ENCODE data around the gene PPP1R3C. TPM values are rescaled to one million over a fixed set of nuclear protein-coding genes. Genes with fewer than 3 reads are reported as not detected.

PPP1R3C gene
- total RNA-seq (100 to 1,000 TPM in 3 of 4 donors, 10 to 100 TPM in 1; 89.6 to 359 (median 280) TPM), polyA plus RNA-seq (100 to 1,000 TPM in 1 of 3 donors, 10 to 100 TPM in 2; 38.5 to 111 (median 59.1) TPM)
- long read RNA-seq, donor 1, transcript PPP1R3C-201 (2 exons, 2,524 nt): major isoform, 200 of 232 reads
- long read RNA-seq, donor 1, partial matches to known transcripts: 0 of 232 reads
- long read RNA-seq, donor 1, other reads (novel, unspliced or antisense): 32 of 232 reads
- long read RNA-seq, donor 2, transcript PPP1R3C-201 (2 exons, 2,524 nt): major isoform, 420 of 506 reads
- long read RNA-seq, donor 2, partial matches to known transcripts: 2 of 506 reads
- long read RNA-seq, donor 2, other reads (novel, unspliced or antisense): 84 of 506 reads

DNA sequence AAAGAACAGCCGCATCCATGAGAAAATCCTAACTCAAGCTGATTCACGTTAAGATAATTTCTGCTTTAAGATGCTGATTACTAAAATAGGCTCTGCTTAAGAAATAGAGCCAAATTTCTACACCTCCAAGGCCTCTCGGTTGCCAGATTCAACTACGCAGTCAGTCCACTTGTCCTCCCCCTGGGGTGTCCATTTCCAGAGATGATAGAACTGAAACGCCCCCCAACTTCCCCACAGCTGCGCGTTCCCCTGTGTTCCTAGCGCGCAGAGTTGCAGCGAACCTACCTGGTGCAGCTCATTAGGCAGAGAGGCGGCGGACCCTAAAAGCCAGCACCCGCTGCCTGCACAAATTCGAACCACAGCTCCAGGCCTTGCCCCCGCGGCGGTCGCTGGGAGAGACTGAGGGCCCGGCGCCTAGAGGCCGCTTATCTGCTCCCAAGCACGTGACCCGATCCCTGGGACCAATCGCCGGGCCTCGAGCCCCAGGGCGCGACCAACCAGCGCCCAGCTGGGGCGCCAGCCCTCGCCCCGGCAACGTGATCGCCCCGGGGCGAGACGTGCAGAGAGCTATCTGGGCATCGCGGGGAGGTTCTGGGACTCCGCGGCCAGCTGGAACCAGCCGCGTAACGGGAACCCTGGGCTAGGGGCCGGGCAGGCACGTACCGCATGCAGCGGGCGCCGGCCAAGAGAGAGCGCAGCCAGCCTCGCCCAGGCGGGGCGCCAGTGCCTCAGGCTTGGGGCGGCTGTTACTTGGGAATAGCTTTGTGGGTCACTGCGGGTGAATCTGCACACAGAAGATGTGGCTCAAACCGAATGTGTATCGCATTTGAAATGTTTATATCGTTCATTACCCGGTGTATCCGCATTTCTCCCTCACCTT, at the start of gene PPP1R3C:
PPP1R3C (minus strand) TSS at position 401 of the 880 bp plus-strand sequence; CDS start at position 299, 102 bp downstream.
- H3K4me1 ChIP-seq: peaks cover 7% of the 10 kb centered on the region
- H3K4me3 ChIP-seq: peak within 1 kb of the TSS; percentile 70
- peak within 1 kb of the TSS; percentile 92 for H3K27ac ChIP-seq
- peaks cover 0 to 29% of the 10 kb centered on the region in 2 donors for H3K36me3 ChIP-seq (ENCODE audit: insufficient read depth in 1 of 2, low read depth in 1 of 2)
- WGBS, 3 donors: 0 to 2% (median 0%) methylated on average over 54 to 61 of the region's 61 CpGs
- peak; percentile 92 to 97 for DNase-seq
- no peaks in the 10 kb centered on the region for H3K27me3 ChIP-seq (ENCODE audit: insufficient read depth in 3 of 3, low read length in 2 of 3)
- no peaks in the 10 kb centered on the region for H3K9me3 ChIP-seq
- intact Hi-C loops (cut with DNase I): loop anchor here (2.0 to 10.0 kb wide), 2 partner anchors 44 to 218 kb away; partner anchors contain the start of gene HECTD2 (in 1 of the 2)
- ATAC-seq: peak; percentile 84 to 96 (median 88)
- TF ChIP-seq, protein P1, sequence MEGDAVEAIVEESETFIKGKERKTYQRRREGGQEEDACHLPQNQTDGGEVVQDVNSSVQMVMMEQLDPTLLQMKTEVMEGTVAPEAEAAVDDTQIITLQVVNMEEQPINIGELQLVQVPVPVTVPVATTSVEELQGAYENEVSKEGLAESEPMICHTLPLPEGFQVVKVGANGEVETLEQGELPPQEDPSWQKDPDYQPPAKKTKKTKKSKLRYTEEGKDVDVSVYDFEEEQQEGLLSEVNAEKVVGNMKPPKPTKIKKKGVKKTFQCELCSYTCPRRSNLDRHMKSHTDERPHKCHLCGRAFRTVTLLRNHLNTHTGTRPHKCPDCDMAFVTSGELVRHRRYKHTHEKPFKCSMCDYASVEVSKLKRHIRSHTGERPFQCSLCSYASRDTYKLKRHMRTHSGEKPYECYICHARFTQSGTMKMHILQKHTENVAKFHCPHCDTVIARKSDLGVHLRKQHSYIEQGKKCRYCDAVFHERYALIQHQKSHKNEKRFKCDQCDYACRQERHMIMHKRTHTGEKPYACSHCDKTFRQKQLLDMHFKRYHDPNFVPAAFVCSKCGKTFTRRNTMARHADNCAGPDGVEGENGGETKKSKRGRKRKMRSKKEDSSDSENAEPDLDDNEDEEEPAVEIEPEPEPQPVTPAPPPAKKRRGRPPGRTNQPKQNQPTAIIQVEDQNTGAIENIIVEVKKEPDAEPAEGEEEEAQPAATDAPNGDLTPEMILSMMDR (IDR thresholded peaks at IDR 0.05): peak; percentile 30

DNA sequence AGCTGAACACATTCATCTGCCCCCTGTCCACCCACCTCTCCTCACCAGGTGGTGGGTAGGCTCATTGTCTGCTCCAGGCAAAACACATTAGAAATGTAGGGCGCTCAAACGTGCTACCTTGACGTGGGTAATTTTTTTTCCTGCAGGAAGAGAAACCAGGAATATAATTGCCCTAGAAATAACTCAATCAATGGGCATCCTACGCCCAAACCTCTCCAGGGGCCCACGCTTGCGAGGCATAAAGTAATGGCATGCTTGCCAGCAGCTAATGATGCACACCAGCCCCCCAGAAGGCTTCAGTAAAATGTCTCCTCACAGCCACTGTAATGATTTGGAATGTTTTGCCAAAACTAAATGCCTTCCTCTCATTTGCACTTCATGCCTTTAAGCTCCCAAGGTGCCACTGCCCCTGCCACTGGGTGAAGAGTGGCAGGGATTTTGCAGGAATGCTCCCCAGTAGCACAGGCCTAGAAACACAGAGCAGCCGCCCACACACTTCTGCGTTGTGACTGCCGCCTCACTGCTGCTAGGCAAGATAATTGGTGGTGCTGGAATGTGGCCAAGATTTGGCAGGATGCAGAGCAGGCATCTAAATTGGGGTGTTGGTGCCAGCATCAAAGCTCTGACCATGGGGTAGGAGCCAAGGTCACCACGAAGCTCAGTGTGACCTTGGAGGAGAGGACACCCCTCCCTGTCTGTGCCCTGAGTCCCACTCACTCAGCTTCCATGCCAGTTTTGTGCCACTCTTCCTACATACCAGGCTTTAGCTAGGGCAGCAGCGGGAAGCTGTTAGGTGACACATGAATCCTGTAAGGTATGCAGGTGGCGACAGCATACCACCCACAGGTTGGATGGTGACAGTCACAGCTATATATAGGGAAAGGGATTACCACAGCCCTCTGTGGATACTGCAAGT, 48.7 kb upstream of the PPP1R3C start:
- Histone ChIP-seq H3K36me3 (ENCODE audit: insufficient read depth in 1 of 2, low read depth in 1 of 2) (no peaks in the 10 kb centered on the region), H3K27ac (no peak overlapping the region), H3K9me3 (no peaks in the 10 kb centered on the region), H3K4me3 (no peak overlapping the region), H3K4me1 (no peaks in the 10 kb centered on the region), H3K27me3 (ENCODE audit: insufficient read depth in 3 of 3, low read length in 2 of 3) (no peaks in the 10 kb centered on the region)
- peak; percentile 24 to 82 (median 64) for ATAC-seq
- 61 to 67% (median 64%) methylated on average over 12 of the region's 12 CpGs for WGBS, 3 donors
- TF ChIP-seq, protein P1 (IDR thresholded peaks at IDR 0.05): no peak
- intact Hi-C loops (cut with DNase I): no loop called here
- no peak for DNase-seq

DNA sequence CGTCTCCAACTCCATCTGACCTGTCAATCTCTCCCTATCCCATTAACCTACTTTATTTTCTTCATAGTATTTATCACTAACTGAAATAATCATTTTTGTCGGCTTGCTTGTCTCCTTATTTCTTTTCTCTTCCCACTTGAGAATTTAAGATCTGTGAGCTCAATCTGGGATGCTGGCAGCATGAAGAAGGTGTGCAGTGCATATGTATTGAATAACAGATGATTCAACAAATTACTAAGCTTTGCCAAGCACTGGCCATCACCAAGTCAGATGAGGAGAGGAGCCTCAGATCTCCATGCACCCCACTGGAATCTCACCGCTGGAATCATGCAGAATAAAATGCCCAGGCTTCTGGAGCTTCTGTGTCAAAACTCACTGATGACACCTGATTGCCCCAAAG, 47.6 kb upstream of the PPP1R3C start:
- H3K27me3 ChIP-seq (ENCODE audit: insufficient read depth in 3 of 3, low read length in 2 of 3): no peaks in the 10 kb centered on the region
- H3K36me3 ChIP-seq (ENCODE audit: insufficient read depth in 1 of 2, low read depth in 1 of 2): no peaks in the 10 kb centered on the region
- intact Hi-C loops (cut with DNase I): no loop called here
- H3K27ac ChIP-seq: no peak overlapping the region
- peak in 1 of 4 donors; percentile 54 for ATAC-seq
- TF ChIP-seq, protein P1 (IDR thresholded peaks at IDR 0.05): no peak
- no peak for DNase-seq
- no peaks in the 10 kb centered on the region for H3K9me3 ChIP-seq
- WGBS, 3 donors: 80 to 94% (median 87%) methylated on average over 3 of the region's 3 CpGs
- H3K4me1 ChIP-seq: no peaks in the 10 kb centered on the region
- no peak overlapping the region for H3K4me3 ChIP-seq

DNA sequence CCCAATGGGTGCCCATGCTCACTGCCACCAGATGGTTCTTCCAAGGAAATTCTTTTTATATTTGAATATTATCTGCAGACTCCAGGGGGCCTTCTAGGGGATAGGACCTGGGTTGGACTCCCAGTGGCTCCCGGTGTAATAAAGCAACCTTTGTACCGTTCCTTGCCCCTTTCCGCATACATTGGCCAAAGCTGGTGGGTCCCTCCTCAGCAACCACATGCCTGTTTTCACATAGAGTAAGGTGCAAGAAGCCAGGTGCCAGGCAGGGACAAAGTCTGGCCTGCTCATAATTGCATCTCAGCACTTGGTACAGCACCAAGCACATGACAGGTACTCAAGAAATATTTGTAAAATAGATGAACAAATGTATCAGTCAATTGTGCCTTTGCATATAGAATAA, 46.4 kb upstream of the PPP1R3C start:
- ATAC-seq (no peak), DNase-seq (no peak)
- no peak overlapping the region for H3K27ac ChIP-seq
- TF ChIP-seq, protein P1 (IDR thresholded peaks at IDR 0.05): no peak
- H3K9me3 ChIP-seq: no peaks in the 10 kb centered on the region
- intact Hi-C loops (cut with DNase I): no loop called here
- no peaks in the 10 kb centered on the region for H3K36me3 ChIP-seq (ENCODE audit: insufficient read depth in 1 of 2, low read depth in 1 of 2)
- H3K27me3 ChIP-seq (ENCODE audit: insufficient read depth in 3 of 3, low read length in 2 of 3): no peaks in the 10 kb centered on the region
- H3K4me1 ChIP-seq: no peaks in the 10 kb centered on the region
- H3K4me3 ChIP-seq: no peak overlapping the region
- whole genome bisulfite sequencing, 3 donors: 92 to 97% (median 92%) methylated on average over 3 of the region's 3 CpGs

Data from psoas muscle (tissue), 8 donors.